Progenitor cell of endocrine pancreas (in vitro differentiated cells): Measurements from ENCODE around the gene BICC1. TPM values are rescaled to one million over a fixed set of nuclear protein-coding genes. Genes with fewer than 3 reads are reported as not detected.

ENCODE experiments used
- DNase-seq: peaks from one replicate; pipeline ENCODE4 v3.0.0; 2021; ENCODE audit warnings: low spot score; ENCODE audit not compliant: unreplicated experiment
- H3K27ac Mint-ChIP-seq: 2 replicates; pipeline ENCODE4 v1.8.0; 2021; ENCODE audit warnings: mild to moderate bottlenecking, moderate library complexity, mixed read lengths
- H3K27me3 Mint-ChIP-seq: 2 replicates; pipeline ENCODE4 v1.8.0; 2021; ENCODE audit warnings: mixed read lengths
- H3K36me3 Mint-ChIP-seq: 2 replicates; pipeline ENCODE4 v1.8.0; 2022; ENCODE audit warnings: mixed read lengths; ENCODE audit not compliant: insufficient read depth
- H3K4me1 Mint-ChIP-seq: 2 replicates; pipeline ENCODE4 v1.8.0; 2021; ENCODE audit warnings: low read depth, mixed read lengths
- H3K4me3 Mint-ChIP-seq: 2 replicates; pipeline ENCODE4 v1.8.0; 2021; ENCODE audit warnings: low read depth, mild to moderate bottlenecking, moderate library complexity, mixed read lengths
- H3K9me3 Mint-ChIP-seq: 2 replicates; pipeline ENCODE4 v1.8.0; 2021; ENCODE audit warnings: low read depth, mixed read lengths
- CTCF ChIP-seq: fragments of 200-600 bp; sonication (generic); IDR thresholded peaks from one replicate; pipeline ENCODE4 v1.5.0; 2021; ENCODE audit warnings: antibody characterized with exemption, mild to moderate bottlenecking; ENCODE audit not compliant: unreplicated experiment
- total RNA-seq: library from RNA; stranded (reverse); gene quantifications from 2 replicates; pipeline ENCODE4 v1.2.1, GENCODE V29; 2021

BICC1 gene
- total RNA-seq, 1 donor from 2014 or later = 4.9 TPM

GRCh38 chr10:58826694-58827093 is 314.0 kb downstream of the BICC1 start:
- Mint-ChIP-seq H3K4me1 (peaks cover 8% of the 10 kb centered on the region), H3K4me3 (no peak overlapping the region), H3K27me3 (no peaks in the 10 kb centered on the region), H3K27ac (no peak overlapping the region), H3K9me3 (no peaks in the 10 kb centered on the region), H3K36me3 (no peaks in the 10 kb centered on the region)
- no peak for TF ChIP-seq CTCF
- DNase-seq = no peak

DNA sequence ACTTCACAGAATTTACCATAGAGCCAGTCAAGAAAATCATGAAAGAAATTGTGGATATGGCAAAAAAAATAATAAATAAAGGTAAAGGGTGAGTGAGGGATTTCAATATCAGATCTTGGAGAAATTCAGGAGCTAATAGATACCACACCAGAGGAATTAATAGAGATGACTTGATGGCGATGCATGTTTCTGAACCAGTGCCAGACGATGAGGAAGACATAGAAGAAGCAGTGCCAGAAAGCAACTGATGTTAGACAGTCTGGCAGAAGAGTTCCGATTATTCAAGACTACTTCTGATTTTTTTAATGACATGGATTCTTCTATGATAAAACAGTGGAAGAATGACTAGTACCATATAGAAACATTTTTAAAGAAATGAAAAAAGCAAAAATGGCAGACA is 314.7 kb downstream of the BICC1 start:
- DNase-seq = no peak
- no peak overlapping the region for H3K4me3 Mint-ChIP-seq
- H3K9me3 Mint-ChIP-seq = no peaks in the 10 kb centered on the region
- no peaks in the 10 kb centered on the region for H3K36me3 Mint-ChIP-seq
- no peak overlapping the region for H3K27ac Mint-ChIP-seq
- no peaks in the 10 kb centered on the region for H3K27me3 Mint-ChIP-seq
- peaks cover 8% of the 10 kb centered on the region for H3K4me1 Mint-ChIP-seq
- no peak for TF ChIP-seq CTCF

GRCh38 chr10:58829839-58830238 is 317.2 kb downstream of the BICC1 start:
- Mint-ChIP-seq H3K4me1 (peaks cover 6% of the 10 kb centered on the region), H3K36me3 (no peaks in the 10 kb centered on the region), H3K27me3 (no peaks in the 10 kb centered on the region), H3K9me3 (no peaks in the 10 kb centered on the region), H3K4me3 (no peak overlapping the region), H3K27ac (no peak overlapping the region)
- no peak for DNase-seq
- no peak for TF ChIP-seq CTCF

DNA sequence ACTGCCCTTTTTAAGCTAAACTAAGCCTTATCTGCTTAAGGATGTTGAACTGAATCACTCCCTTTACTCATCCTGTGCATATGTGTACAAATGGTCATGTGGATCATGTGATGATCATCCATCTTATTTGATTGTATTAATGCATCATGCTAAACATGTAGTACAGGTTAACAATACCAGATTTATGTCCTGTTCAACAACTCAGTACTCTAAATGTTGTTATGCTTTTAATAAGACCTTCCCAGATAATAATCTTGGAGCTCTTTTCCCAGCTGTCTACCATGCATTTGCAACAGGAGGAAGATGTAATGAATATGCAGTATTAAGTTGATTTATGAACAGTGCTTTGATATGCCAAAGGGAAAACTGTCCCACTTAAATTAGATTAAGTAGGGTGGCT is 318.0 kb downstream of the BICC1 start:
- Mint-ChIP-seq H3K27ac (no peak overlapping the region), H3K27me3 (no peaks in the 10 kb centered on the region), H3K36me3 (no peaks in the 10 kb centered on the region), H3K4me1 (peaks cover 5% of the 10 kb centered on the region), H3K4me3 (no peak overlapping the region), H3K9me3 (no peaks in the 10 kb centered on the region)
- DNase-seq = no peak
- TF ChIP-seq CTCF = no peak

- Mint-ChIP-seq H3K27ac (no peak overlapping the region), H3K27me3 (no peaks in the 10 kb centered on the region), H3K4me1 (no peaks in the 10 kb centered on the region), H3K4me3 (no peak overlapping the region), H3K36me3 (no peaks in the 10 kb centered on the region), H3K9me3 (no peaks in the 10 kb centered on the region)
- no peak for TF ChIP-seq CTCF
- no peak for DNase-seq
Observed at GRCh38 chr10:58833771-58834561, 321.3 kb downstream of the BICC1 start.
